Psoas muscle (tissue), 8 donors: Measurements from ENCODE around the gene SH3RF1. TPM values are rescaled to one million over a fixed set of nuclear protein-coding genes. Genes with fewer than 3 reads are reported as not detected.
A peak's percentile ranks its signal among the peaks of the same experiment; 100 is the strongest.

ENCODE experiments used
- ATAC-seq, 4 donors: fragments of 200-7000 bp; cut with Tn5 transposase; one replicate each; pipeline ENCODE4 v1.9.1; 2020; ENCODE audit warnings: moderate library complexity in 3 of 4, mild to moderate bottlenecking in 2 of 4
- DNase-seq, 2 donors: peaks; one replicate each; pipeline ENCODE4 v3.0.0-alpha.2; 2020
- H3K27ac ChIP-seq: fragments of 200-600 bp; one replicate; pipeline ENCODE4 v1.8.0; 2022
- H3K27me3 ChIP-seq, 3 donors: fragments of 200-600 bp in 1 of 3; one replicate each; pipeline versions ENCODE4 v1.6.1 to v1.8.0; 2013 to 2022; ENCODE audit warnings: low read length in 2 of 3, mild to moderate bottlenecking in 2 of 3, moderate library complexity in 1 of 3; ENCODE audit not compliant: insufficient read depth in 3 of 3
- H3K36me3 ChIP-seq, 2 donors: fragments of 200-600 bp in 1 of 2; one replicate each; pipeline versions ENCODE4 v1.6.1 to v1.8.0; 2013 to 2022; ENCODE audit warnings: low read depth in 1 of 2, mild to moderate bottlenecking in 1 of 2, moderate library complexity in 1 of 2; ENCODE audit not compliant: insufficient read depth in 1 of 2
- H3K4me1 ChIP-seq: fragments of 200-600 bp; one replicate; pipeline ENCODE4 v1.8.0; 2022
- H3K4me3 ChIP-seq: fragments of 200-600 bp; one replicate; pipeline ENCODE4 v1.8.0; 2022; ENCODE audit warnings: mild to moderate bottlenecking
- H3K9me3 ChIP-seq: fragments of 200-600 bp; one replicate; pipeline ENCODE4 v1.8.0; 2022
- CTCF ChIP-seq: fragments of 200-600 bp; IDR thresholded peaks from one replicate; pipeline ENCODE4 v1.8.0; 2022; ENCODE audit warnings: antibody characterized with exemption
- WGBS, 3 donors: extraction: QIAGEN DNeasy Blood & Tissue Kit; methylation state at CpG; one replicate each; pipeline versions ENCODE4 v1.1.6 to v1.1.7; 2013; 5-methylcytosine and 5-hydroxymethylcytosine counted together
- intact Hi-C, 2 donors: fragments of 100-400 bp; cut with DNase I; formaldehyde crosslinking; loops; one replicate each; pipeline versions ENCODE4 v1.11.0 to v1.14.2; 2022
- polyA plus RNA-seq, 3 donors: library from polyadenylated mRNA; stranded (reverse); fragments of 200-250 nt; gene quantifications; one replicate each; pipeline ENCODE4 v1.2.3, GENCODE V29; 2013
- total RNA-seq, 4 donors: library from RNA; stranded (reverse); fragmentation: NEBNext Ultra II Directional in 2 of 4; extraction: Animal tissue kit (Norgen Biotek cat#: 25700) in 2 of 4; gene quantifications; one replicate each; pipeline versions ENCODE4 v1.2.1 to v1.2.4, GENCODE V29; 2021 to 2023
- donor health status: healthy with polysubstance abuse.
- donor health status: DM: no; HTN: no; CAD: no; lungs with moderate emphysema.
- donor health status: Bipolar disorder and iron deficiency.
- donor health status: healthy.
- donor health status: DM: yes; HTN: yes; CAD: no.
- donor health status: DM: no; HTN: no; CAD: no.
- donor health status: DM: no; HTN: no; CAD: no.
- donor health status: DM: yes; HTN: yes; CAD: no.

The SH3RF1 gene
- total and polyA plus RNA-seq, 7 donors = 4.8 to 35.9 (median 19.2) TPM

GRCh38 chr4:169229571-169230028, 41.2 kb downstream of the SH3RF1 start:
- H3K4me1 ChIP-seq = peaks cover 50% of the 10 kb centered on the region
- no peak overlapping the region for H3K4me3 ChIP-seq
- no peaks in the 10 kb centered on the region for H3K9me3 ChIP-seq
- peak; percentile 90 to 98 (median 96) for ATAC-seq
- H3K36me3 ChIP-seq = no peaks in the 10 kb centered on the region
- H3K27ac ChIP-seq = peak overlapping the region; percentile 59
- TF ChIP-seq CTCF = no peak
- intact Hi-C loops = no loop called here
- H3K27me3 ChIP-seq = no peaks in the 10 kb centered on the region
- no peak for DNase-seq
- WGBS, 3 donors = 34 to 47% (median 43%) methylated on average over 6 of the region's 6 CpGs

GRCh38 chr4:169228076-169228475, 42.7 kb downstream of the SH3RF1 start:
- H3K4me3 ChIP-seq = no peak overlapping the region
- 97 to 100% (median 98%) methylated on average over 1 of the region's 1 CpG for WGBS, 3 donors
- no peak overlapping the region for H3K27ac ChIP-seq
- no peak for TF ChIP-seq CTCF
- no peaks in the 10 kb centered on the region for H3K9me3 ChIP-seq
- no peak for DNase-seq
- no peak for ATAC-seq
- intact Hi-C loops = no loop called here
- H3K27me3 ChIP-seq = no peaks in the 10 kb centered on the region
- H3K36me3 ChIP-seq = no peaks in the 10 kb centered on the region
- H3K4me1 ChIP-seq = peaks cover 42% of the 10 kb centered on the region

DNA sequence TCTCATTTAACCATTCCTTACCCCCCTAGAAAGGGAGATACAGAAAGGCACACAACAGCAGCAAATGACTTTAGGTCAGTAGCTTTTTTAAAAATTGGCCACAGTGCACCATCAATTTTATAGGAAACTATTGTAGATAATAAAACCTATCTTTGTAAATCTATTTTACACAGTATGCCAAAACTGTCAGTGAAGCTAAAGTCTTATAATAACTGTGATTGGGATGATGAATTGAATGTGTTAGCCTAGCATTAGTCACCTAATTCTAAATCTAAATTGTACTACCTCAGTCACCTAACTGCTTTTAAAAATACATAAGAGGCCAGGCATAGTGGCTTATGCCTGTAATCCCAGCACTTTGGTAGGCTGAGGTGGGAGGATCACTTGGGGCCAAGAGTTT, 44.2 kb downstream of the SH3RF1 start:
- DNase-seq (no peak), ATAC-seq (no peak)
- intact Hi-C loops = no loop called here
- Histone ChIP-seq H3K27me3 (no peaks in the 10 kb centered on the region), H3K27ac (peak overlapping the region; percentile 73), H3K4me3 (no peak overlapping the region), H3K4me1 (peaks cover 42% of the 10 kb centered on the region), H3K36me3 (no peaks in the 10 kb centered on the region), H3K9me3 (no peaks in the 10 kb centered on the region)
- TF ChIP-seq CTCF = no peak

GRCh38 chr4:169225812-169226211, 44.9 kb downstream of the SH3RF1 start:
- Histone ChIP-seq H3K36me3 (no peaks in the 10 kb centered on the region), H3K27me3 (no peaks in the 10 kb centered on the region), H3K27ac (peak overlapping the region; percentile 73), H3K9me3 (no peaks in the 10 kb centered on the region), H3K4me3 (no peak overlapping the region), H3K4me1 (peaks cover 42% of the 10 kb centered on the region)
- 52 to 61% (median 59%) methylated on average over 2 of the region's 2 CpGs for WGBS, 3 donors
- intact Hi-C loops = no loop called here
- no peak for ATAC-seq
- no peak for TF ChIP-seq CTCF
- DNase-seq = no peak

DNA sequence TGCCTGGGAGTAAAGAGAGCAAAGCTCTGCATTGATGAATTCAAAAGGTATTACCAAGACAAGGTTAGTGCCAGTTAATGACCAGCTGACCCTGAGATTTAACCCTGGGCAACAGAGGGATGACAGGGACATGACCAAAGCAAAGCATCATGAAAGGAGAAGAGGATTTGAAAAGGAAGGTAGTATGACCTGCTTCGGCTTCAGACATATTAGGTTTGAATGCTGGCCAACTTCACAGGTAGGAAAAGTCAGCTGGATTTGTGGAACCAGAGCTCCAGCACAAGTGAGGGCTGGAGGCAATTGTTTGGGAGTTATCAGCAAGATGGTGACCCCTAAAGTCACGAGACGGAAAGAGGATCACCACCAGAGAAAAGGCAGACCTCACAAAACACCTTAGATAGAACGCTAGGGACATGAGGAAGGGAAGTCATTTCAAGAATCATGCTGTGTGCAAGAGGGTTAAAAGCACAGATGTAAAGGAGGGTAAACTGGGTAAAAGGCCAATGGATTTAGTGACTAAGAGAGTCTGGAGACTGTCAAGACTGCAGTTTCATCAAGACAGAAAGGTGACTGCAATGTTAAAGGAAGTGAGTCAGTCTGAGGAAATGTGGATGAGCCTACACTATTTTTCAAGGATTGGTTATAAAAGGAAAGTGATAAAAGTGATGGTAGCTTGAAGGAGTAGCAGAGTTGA, 45.6 kb downstream of the SH3RF1 start:
- whole genome bisulfite sequencing, 3 donors = 92 to 99% (median 98%) methylated on average over 4 of the region's 4 CpGs
- H3K4me1 ChIP-seq = peaks cover 48% of the 10 kb centered on the region
- no peak for TF ChIP-seq CTCF
- ATAC-seq (peak; percentile 65 to 81 (median 79)), DNase-seq (no peak)
- H3K9me3 ChIP-seq = no peaks in the 10 kb centered on the region
- no peak overlapping the region for H3K4me3 ChIP-seq
- no peaks in the 10 kb centered on the region for H3K36me3 ChIP-seq
- H3K27ac ChIP-seq = peak overlapping the region; percentile 73
- intact Hi-C loops = no loop called here
- no peaks in the 10 kb centered on the region for H3K27me3 ChIP-seq
